Liver (tissue), 9 donors: ENCODE data around the gene AKAP10. TPM values are rescaled to one million over a fixed set of nuclear protein-coding genes. Genes with fewer than 3 reads are reported as not detected.
"Not testable (repeated sequence)": the region's sequence is repeated elsewhere in the genome, so short reads cannot be mapped to it uniquely, and the experiment has no call there.

Experiments
- DNase-seq: peaks from one replicate; pipeline ENCODE4 v3.0.0-alpha.2; 2017; ENCODE audit warnings: low spot score
- H3K27ac ChIP-seq, 2 donors: one replicate each; pipeline ENCODE4 v1.7.0; 2013; ENCODE audit warnings: inconsistent platforms in 2 of 2, low read length in 2 of 2, control low read depth in 1 of 2, low read depth in 1 of 2, mild to moderate bottlenecking in 1 of 2
- H3K27me3 ChIP-seq, 4 donors: one replicate each; pipeline versions ENCODE4 v1.6.1 to v1.7.0; 2013; ENCODE audit warnings: low read length in 3 of 4, inconsistent platforms in 1 of 4, mild to moderate bottlenecking in 1 of 4, moderate library complexity in 1 of 4; ENCODE audit not compliant: control insufficient read depth in 4 of 4, insufficient read depth in 4 of 4
- H3K36me3 ChIP-seq, 4 donors: one replicate each; pipeline versions ENCODE4 v1.6.1 to v1.7.0; 2013; ENCODE audit warnings: low read length in 3 of 4, mild to moderate bottlenecking in 3 of 4, low read depth in 1 of 4, moderate library complexity in 1 of 4; ENCODE audit not compliant: control insufficient read depth in 4 of 4, insufficient read depth in 3 of 4
- H3K4me1 ChIP-seq, 4 donors: one replicate each; pipeline versions ENCODE4 v1.6.1 to v1.7.0; 2013; ENCODE audit warnings: low read length in 3 of 4, mild to moderate bottlenecking in 3 of 4, moderate library complexity in 1 of 4; ENCODE audit not compliant: control insufficient read depth in 4 of 4, insufficient read depth in 4 of 4
- H3K4me3 ChIP-seq, 3 donors: one replicate each; pipeline versions ENCODE4 v1.6.1 to v1.7.0; 2013; ENCODE audit warnings: low read length in 3 of 3, control low read depth in 1 of 3, low read depth in 1 of 3, mild to moderate bottlenecking in 1 of 3
- H3K9ac ChIP-seq, 2 donors: one replicate each; pipeline ENCODE4 v1.7.0; 2013; ENCODE audit warnings: low read length in 2 of 2, mild to moderate bottlenecking in 2 of 2, moderate library complexity in 2 of 2, control low read depth in 1 of 2, low read depth in 1 of 2
- H3K9me3 ChIP-seq, 4 donors: one replicate each; pipeline versions ENCODE4 v1.6.1 to v1.7.0; 2013; ENCODE audit warnings: low read length in 3 of 4; ENCODE audit not compliant: control insufficient read depth in 4 of 4
- EGR1 ChIP-seq, 2 donors: IDR thresholded peaks; 2 replicates each; pipeline ENCODE4 v1.6.1; 2016 to 2018; ENCODE audit warnings: antibody characterized with exemption in 2 of 2, low read depth in 2 of 2
- FOXA1 ChIP-seq: IDR thresholded peaks from 2 replicates; pipeline ENCODE4 v1.6.1; 2016; ENCODE audit warnings: antibody characterized with exemption
- FOXA2 ChIP-seq: IDR thresholded peaks from 2 replicates; pipeline ENCODE4 v1.6.1; 2016; ENCODE audit warnings: antibody characterized with exemption
- GABPA ChIP-seq, 2 donors: IDR thresholded peaks in 1 of 2; conservative IDR thresholded peaks in 1 of 2; 2 replicates each; pipeline ENCODE4 v1.6.1; 2016; ENCODE audit warnings: antibody characterized with exemption in 2 of 2, mild to moderate bottlenecking in 1 of 2, moderate library complexity in 1 of 2
- HNF4A ChIP-seq, 2 donors: conservative IDR thresholded peaks; 2 replicates each; pipeline ENCODE4 v1.6.1; 2016; ENCODE audit warnings: antibody characterized with exemption in 2 of 2, mild to moderate bottlenecking in 2 of 2
- HNF4G ChIP-seq: IDR thresholded peaks from 2 replicates; pipeline ENCODE4 v1.6.1; 2016; ENCODE audit warnings: antibody characterized with exemption
- JUND ChIP-seq, 2 donors: IDR thresholded peaks; 2 replicates each; pipeline ENCODE4 v1.6.1; 2016; ENCODE audit warnings: antibody characterized with exemption in 2 of 2
- NR2F2 ChIP-seq: IDR thresholded peaks from 2 replicates; pipeline ENCODE4 v1.6.1; 2016; ENCODE audit warnings: antibody characterized with exemption
- SP1 ChIP-seq: IDR thresholded peaks from 2 replicates; pipeline ENCODE4 v1.6.1; 2018; ENCODE audit warnings: antibody characterized with exemption, mild to moderate bottlenecking
- TAF1 ChIP-seq: conservative IDR thresholded peaks from 2 replicates; pipeline ENCODE4 v1.6.1; 2016; ENCODE audit warnings: antibody characterized with exemption, mild to moderate bottlenecking
- YY1 ChIP-seq: IDR thresholded peaks from 2 replicates; pipeline ENCODE4 v1.6.1; 2016; ENCODE audit warnings: antibody characterized with exemption, mild to moderate bottlenecking
- WGBS: extraction: QIAGEN DNeasy Blood & Tissue Kit; methylation state at CpG from one replicate; pipeline ENCODE4 v1.1.7; 2013; 5-methylcytosine and 5-hydroxymethylcytosine counted together
- polyA plus RNA-seq, 2 donors: library from polyadenylated mRNA; stranded (reverse) in 1 of 2; unstranded in 1 of 2; fragments of 200-250 nt in 1 of 2; fragments of >200 nt in 1 of 2; fragmentation: Nextera tagmentation in 1 of 2; extraction: Ambion mirVana in 1 of 2; gene quantifications; one replicate each; pipeline versions ENCODE4 v1.2.1 to v1.2.3, GENCODE V29; 2013 to 2015
- total RNA-seq, 2 donors: library from RNA; depleted of rRNA; stranded (reverse); fragments of >200 nt; gene quantifications; one replicate each; pipeline ENCODE4 v1.2.3, GENCODE V29; 2014
- TF ChIP-seq, protein P1 (sequence below): fragments of 150-350 bp; IDR thresholded peaks from 2 replicates; pipeline ENCODE4 v1.5.1; 2017; ENCODE audit warnings: improper control_type of control experiment, low read depth, low read length; ENCODE audit not compliant: missing input control
- TF ChIP-seq, protein P2 (sequence below): IDR thresholded peaks from 2 replicates; pipeline ENCODE4 v1.6.1; 2016; ENCODE audit warnings: antibody characterized with exemption
- TF ChIP-seq, protein P3 (sequence below): IDR thresholded peaks from 2 replicates; pipeline ENCODE4 v1.6.1; 2016; ENCODE audit warnings: antibody characterized with exemption
- donor health status: healthy.
- donor health status: healthy.
- donor health status: healthy.
- donor health status: healthy.
- donor health status: healthy.

Gene AKAP10
- total and polyA plus RNA-seq, 4 donors, result 4.2 to 16.3 (median 10.1) TPM

DNA sequence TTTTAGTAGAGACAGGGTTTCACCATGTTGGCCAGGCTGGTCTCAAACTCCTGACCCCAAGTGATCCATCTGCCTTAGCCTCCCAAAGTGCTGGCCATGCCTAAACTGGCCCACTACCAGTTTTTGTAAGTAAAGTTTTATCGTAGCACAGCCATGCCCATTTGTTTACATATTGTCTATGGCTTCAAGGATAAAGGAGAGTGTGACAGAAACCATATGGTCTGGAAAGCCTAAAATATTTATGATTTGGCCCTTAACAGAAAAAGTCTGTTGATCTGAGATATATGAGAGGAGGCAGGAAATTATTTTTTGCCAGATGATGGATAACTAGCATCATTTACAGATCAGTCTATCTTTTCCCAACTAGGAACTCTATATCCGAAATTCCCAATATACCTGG, 4.5 kb downstream of the AKAP10 start (continued):
- TF ChIP-seq, protein P1, sequence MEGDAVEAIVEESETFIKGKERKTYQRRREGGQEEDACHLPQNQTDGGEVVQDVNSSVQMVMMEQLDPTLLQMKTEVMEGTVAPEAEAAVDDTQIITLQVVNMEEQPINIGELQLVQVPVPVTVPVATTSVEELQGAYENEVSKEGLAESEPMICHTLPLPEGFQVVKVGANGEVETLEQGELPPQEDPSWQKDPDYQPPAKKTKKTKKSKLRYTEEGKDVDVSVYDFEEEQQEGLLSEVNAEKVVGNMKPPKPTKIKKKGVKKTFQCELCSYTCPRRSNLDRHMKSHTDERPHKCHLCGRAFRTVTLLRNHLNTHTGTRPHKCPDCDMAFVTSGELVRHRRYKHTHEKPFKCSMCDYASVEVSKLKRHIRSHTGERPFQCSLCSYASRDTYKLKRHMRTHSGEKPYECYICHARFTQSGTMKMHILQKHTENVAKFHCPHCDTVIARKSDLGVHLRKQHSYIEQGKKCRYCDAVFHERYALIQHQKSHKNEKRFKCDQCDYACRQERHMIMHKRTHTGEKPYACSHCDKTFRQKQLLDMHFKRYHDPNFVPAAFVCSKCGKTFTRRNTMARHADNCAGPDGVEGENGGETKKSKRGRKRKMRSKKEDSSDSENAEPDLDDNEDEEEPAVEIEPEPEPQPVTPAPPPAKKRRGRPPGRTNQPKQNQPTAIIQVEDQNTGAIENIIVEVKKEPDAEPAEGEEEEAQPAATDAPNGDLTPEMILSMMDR, result no peak
- TF ChIP-seq, protein P2, sequence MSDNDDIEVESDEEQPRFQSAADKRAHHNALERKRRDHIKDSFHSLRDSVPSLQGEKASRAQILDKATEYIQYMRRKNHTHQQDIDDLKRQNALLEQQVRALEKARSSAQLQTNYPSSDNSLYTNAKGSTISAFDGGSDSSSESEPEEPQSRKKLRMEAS, result no peak
- TF ChIP-seq FOXA2, result no peak
- no peak for TF ChIP-seq HNF4G
- no peak for TF ChIP-seq HNF4A (conservative IDR thresholded peaks at IDR 0.05)
- TF ChIP-seq FOXA1, result no peak
- no peak for TF ChIP-seq TAF1
- TF ChIP-seq NR2F2, result no peak
- TF ChIP-seq YY1, result no peak
- TF ChIP-seq JUND (IDR thresholded peaks at IDR 0.05), result no peak

DNA sequence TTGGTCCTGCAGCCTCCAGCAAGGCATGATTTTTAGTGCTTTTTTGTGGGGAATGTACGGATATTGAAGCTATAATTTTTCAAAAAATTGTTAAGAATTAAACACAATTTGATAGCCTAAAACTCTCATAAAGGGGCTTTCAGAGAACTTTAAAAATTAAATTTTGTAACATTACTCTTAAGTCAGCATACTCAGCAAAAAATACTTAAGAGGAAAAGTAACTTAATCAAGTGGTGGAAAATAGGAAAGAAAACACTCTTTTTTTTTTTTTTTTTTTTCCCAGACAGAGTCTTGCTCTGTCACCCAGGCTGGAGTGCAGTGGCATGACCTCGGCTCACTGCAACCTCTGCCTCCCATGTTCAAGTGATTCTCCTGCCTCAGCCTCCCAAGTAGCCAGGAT, 14.7 kb downstream of the AKAP10 start:
- not testable (repeated sequence) for H3K4me1 ChIP-seq, H3K4me3 ChIP-seq, H3K27ac ChIP-seq, H3K27me3 ChIP-seq, H3K9ac ChIP-seq, DNase-seq, H3K9me3 ChIP-seq
- 78% methylated on average over 2 of the region's 2 CpGs for WGBS
- H3K36me3 ChIP-seq, result peaks cover 3 to 29% (median 24%) of the 10 kb centered on the region in 4 donors

DNA sequence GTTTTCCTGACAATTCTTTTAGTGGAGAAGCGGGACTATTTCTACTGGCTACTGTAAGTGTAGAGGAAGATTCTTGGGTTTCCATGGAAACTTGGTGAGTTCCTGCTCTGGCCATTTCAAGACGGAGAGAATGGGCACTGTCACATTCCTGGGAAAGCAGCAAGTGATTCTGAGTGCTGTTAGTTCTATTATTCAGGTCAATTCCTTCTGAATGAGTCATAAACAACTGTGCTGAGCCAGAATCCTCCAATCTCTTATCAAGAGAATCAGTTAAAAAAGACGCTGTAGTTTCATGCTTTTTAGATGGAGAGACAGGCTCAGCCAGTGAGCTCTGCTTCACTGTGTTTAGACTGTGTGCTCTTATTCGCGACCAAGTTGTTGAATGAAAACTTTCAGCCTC, 19.6 kb downstream of the AKAP10 start:
- H3K9me3 ChIP-seq, result no peaks in the 10 kb centered on the region
- H3K27ac ChIP-seq, result peak overlapping the region; percentile 8 to 31
- WGBS, result 74% methylated on average over 5 of the region's 5 CpGs
- H3K36me3 ChIP-seq, result peaks cover 3 to 26% (median 23%) of the 10 kb centered on the region in 4 donors
- no peak for DNase-seq
- H3K27me3 ChIP-seq, result no peaks in the 10 kb centered on the region
- TF ChIP-seq JUND (IDR thresholded peaks at IDR 0.05) (peak in 1 of 2 donors; percentile 42), SP1 (no peak)
- H3K4me1 ChIP-seq, result peaks cover 2 to 13% (median 5%) of the 10 kb centered on the region in 4 donors
- no peak overlapping the region for H3K9ac ChIP-seq
- H3K4me3 ChIP-seq, result no peak overlapping the region

DNA sequence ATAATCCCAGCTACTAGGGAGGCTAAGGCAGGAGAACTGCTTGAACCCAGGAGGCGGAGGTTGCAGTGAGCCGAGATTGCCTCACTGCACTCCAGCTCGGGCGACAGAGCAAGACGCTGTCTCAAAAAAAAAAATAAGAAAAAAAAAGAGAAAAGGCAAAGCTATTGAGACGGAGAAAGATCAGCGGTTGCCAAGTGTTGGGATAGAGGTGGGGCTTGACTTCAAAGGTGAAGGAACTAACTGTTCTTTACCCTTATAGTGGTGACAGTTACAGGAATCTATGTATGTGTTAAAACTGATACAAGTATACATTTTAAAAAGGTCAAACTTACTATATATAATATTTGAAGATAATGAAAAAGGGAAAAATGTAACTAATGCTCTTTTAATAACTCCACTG, 22.5 kb downstream of the AKAP10 start:
- Histone ChIP-seq H3K27me3 (no peaks in the 10 kb centered on the region), H3K27ac (no peak overlapping the region), H3K4me3 (no peak overlapping the region), H3K9me3 (no peaks in the 10 kb centered on the region), H3K36me3 (peaks cover 2 to 13% (median 11%) of the 10 kb centered on the region in 4 donors), H3K4me1 (peaks cover 2 to 13% (median 5%) of the 10 kb centered on the region in 4 donors), H3K9ac (no peak overlapping the region)
- WGBS, result 95% methylated on average over 7 of the region's 7 CpGs
- DNase-seq, result no peak
- TF ChIP-seq, protein P1, result no peak
- no peak for TF ChIP-seq EGR1 (IDR thresholded peaks at IDR 0.05; ENCODE audit: low read depth in 2 of 2)
- no peak for TF ChIP-seq HNF4G
- TF ChIP-seq, protein P3, sequence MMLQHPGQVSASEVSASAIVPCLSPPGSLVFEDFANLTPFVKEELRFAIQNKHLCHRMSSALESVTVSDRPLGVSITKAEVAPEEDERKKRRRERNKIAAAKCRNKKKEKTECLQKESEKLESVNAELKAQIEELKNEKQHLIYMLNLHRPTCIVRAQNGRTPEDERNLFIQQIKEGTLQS, result no peak
- no peak for TF ChIP-seq GABPA (IDR thresholded peaks at IDR 0.05 in 1 of 2, conservative IDR thresholded peaks at IDR 0.05 in 1 of 2)

DNA sequence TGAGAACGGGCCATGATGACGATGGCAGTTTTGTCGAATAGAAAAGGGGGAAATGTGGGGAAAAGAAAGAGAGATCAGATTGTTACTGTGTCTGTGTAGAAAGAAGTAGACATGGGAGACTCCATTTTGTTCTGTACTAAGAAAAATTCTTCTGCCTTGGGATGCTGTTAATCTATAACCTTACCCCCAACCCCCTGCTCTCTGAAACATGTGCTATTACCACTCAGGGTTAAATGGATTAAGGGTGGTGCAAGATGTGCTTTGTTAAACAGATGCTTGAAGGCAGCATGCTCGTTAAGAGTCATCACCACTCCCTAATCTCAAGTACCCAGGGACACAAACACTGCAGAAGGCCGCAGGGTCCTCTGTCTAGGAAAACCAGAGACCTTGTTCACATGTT, 26.2 kb downstream of the AKAP10 start:
- not testable (repeated sequence) for DNase-seq, H3K27me3 ChIP-seq, H3K9me3 ChIP-seq, H3K4me3 ChIP-seq, H3K9ac ChIP-seq, H3K27ac ChIP-seq
- Histone ChIP-seq H3K36me3 (peaks cover 5 to 18% (median 8%) of the 10 kb centered on the region in 4 donors), H3K4me1 (peaks cover 0 to 11% (median 2%) of the 10 kb centered on the region in 4 donors)
- WGBS, result 90% methylated on average over 4 of the region's 5 CpGs

DNA sequence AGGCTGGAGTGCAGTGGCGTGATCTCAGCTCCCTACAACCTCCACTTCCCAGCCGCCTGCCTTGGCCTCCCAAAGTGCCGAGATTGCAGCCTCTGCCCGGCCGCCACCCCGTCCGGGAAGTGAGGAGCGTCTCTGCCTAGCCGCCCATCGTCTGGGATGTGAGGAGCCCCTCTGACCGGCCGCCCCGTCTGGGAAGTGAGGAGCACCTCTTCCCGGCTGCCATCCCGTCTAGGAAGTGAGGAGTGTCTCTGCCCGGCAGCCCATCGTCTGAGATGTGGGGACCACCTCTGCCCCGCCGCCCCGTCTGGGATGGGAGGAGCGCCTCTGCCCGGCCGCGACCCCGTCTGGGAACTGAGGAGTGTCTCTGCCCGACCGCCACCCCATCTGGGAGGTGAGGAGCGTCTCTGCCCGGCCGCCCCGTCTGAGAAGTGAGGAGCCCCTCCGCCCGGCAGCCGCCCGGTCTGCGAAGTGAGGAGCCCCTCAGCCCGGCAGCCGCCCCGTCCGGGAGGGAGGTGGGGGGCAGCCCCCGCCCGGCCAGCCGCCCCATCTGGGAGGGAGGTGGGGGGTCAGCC, 26.9 kb downstream of the AKAP10 start:
- H3K27ac ChIP-seq, H3K27me3 ChIP-seq, H3K9me3 ChIP-seq, DNase-seq, H3K4me3 ChIP-seq, H3K9ac ChIP-seq, H3K4me1 ChIP-seq: not testable (repeated sequence)
- WGBS, result 97% methylated on average over 43 of the region's 43 CpGs
- H3K36me3 ChIP-seq, result peaks cover 5 to 18% (median 8%) of the 10 kb centered on the region in 4 donors
